ENCODE results near the gene ARSG. TPM values are rescaled to one million over a fixed set of nuclear protein-coding genes. Genes with fewer than 3 reads are reported as not detected.
A peak's percentile ranks its signal among the peaks of the same experiment; 100 is the strongest.

The ARSG gene
- total RNA-seq, 1 experiment from 2014 or later = 31.7 TPM

- DNase-seq (ENCODE audit: low read depth, low spot score) = peak; percentile 100
- in situ Hi-C loops (cut with HindIII; ENCODE audit: low pct_unique_long_range_greater_than_20kb, low sequenced_read_pairs) = no loop called here
These were observed 87.2 kb downstream of the ARSG start for GRCh38 chr17:68378268-68379176.

- in situ Hi-C loops (cut with HindIII; ENCODE audit: low pct_unique_long_range_greater_than_20kb, low sequenced_read_pairs) = no loop called here
- no peak for DNase-seq (ENCODE audit: low read depth, low spot score)
These were observed 87.8 kb downstream of the ARSG start for GRCh38 chr17:68379177-68379510.

GRCh38 chr17:68379692-68380677 lies 88.7 kb downstream of the ARSG start:
- no peak for DNase-seq (ENCODE audit: low read depth, low spot score)
- in situ Hi-C loops (cut with HindIII; ENCODE audit: low pct_unique_long_range_greater_than_20kb, low sequenced_read_pairs) = no loop called here

GRCh38 chr17:68381076-68381900 lies 90.0 kb downstream of the ARSG start:
- in situ Hi-C loops (cut with HindIII; ENCODE audit: low pct_unique_long_range_greater_than_20kb, low sequenced_read_pairs) = no loop called here

GRCh38 chr17:68382582-68383085 lies 91.3 kb downstream of the ARSG start:
- in situ Hi-C loops (cut with HindIII; ENCODE audit: low pct_unique_long_range_greater_than_20kb, low sequenced_read_pairs) = no loop called here
- peak; percentile 54 for DNase-seq (ENCODE audit: low read depth, low spot score)

More at GRCh38 chr17:68381076-68381900, 90.0 kb downstream of the ARSG start:
- DNase-seq (ENCODE audit: low read depth, low spot score) = peak; percentile 100

GRCh38 chr17:68383120-68383442 lies 91.8 kb downstream of the ARSG start:
- no peak for DNase-seq (ENCODE audit: low read depth, low spot score)
- in situ Hi-C loops (cut with HindIII; ENCODE audit: low pct_unique_long_range_greater_than_20kb, low sequenced_read_pairs) = no loop called here

- in situ Hi-C loops (cut with HindIII; ENCODE audit: low pct_unique_long_range_greater_than_20kb, low sequenced_read_pairs) = no loop called here
- DNase-seq (ENCODE audit: low read depth, low spot score) = peak; percentile 97
These were observed 92.4 kb downstream of the ARSG start for GRCh38 chr17:68383443-68384321.

- in situ Hi-C loops (cut with HindIII; ENCODE audit: low pct_unique_long_range_greater_than_20kb, low sequenced_read_pairs) = no loop called here
- DNase-seq (ENCODE audit: low read depth, low spot score) = peak; percentile 47
These were observed 93.2 kb downstream of the ARSG start for GRCh38 chr17:68384471-68384870.

GRCh38 chr17:68384941-68385340 lies 93.6 kb downstream of the ARSG start:
- no peak for DNase-seq (ENCODE audit: low read depth, low spot score)
- in situ Hi-C loops (cut with HindIII; ENCODE audit: low pct_unique_long_range_greater_than_20kb, low sequenced_read_pairs) = no loop called here

- no peak for DNase-seq (ENCODE audit: low read depth, low spot score)
- in situ Hi-C loops (cut with HindIII; ENCODE audit: low pct_unique_long_range_greater_than_20kb, low sequenced_read_pairs) = no loop called here
These were observed 94.4 kb downstream of the ARSG start for GRCh38 chr17:68385490-68386215.

GRCh38 chr17:68387435-68388218 lies 96.3 kb downstream of the ARSG start:
- DNase-seq (ENCODE audit: low read depth, low spot score) = peak; percentile 94
- in situ Hi-C loops (cut with HindIII; ENCODE audit: low pct_unique_long_range_greater_than_20kb, low sequenced_read_pairs) = no loop called here

GRCh38 chr17:68389041-68389440 lies 97.7 kb downstream of the ARSG start:
- no peak for DNase-seq (ENCODE audit: low read depth, low spot score)
- in situ Hi-C loops (cut with HindIII; ENCODE audit: low pct_unique_long_range_greater_than_20kb, low sequenced_read_pairs) = no loop called here

GRCh38 chr17:68390888-68391545 lies 99.7 kb downstream of the ARSG start:
- DNase-seq (ENCODE audit: low read depth, low spot score) = no peak
- in situ Hi-C loops (cut with HindIII; ENCODE audit: low pct_unique_long_range_greater_than_20kb, low sequenced_read_pairs) = no loop called here

- in situ Hi-C loops (cut with HindIII; ENCODE audit: low pct_unique_long_range_greater_than_20kb, low sequenced_read_pairs) = no loop called here
- DNase-seq (ENCODE audit: low read depth, low spot score) = no peak
These were observed 100.4 kb downstream of the ARSG start for GRCh38 chr17:68391561-68392268.

Measured in SK-MEL-5 (cell line).